Amniotic epithelial cell (primary cell): ENCODE results near the gene MYL3.
A peak's percentile ranks its signal among the peaks of the same experiment; 100 is the strongest.

ENCODE experiments used
- DNase-seq: peaks from one replicate; pipeline ENCODE4 v3.0.0-alpha.2; 2010; ENCODE audit warnings: low read depth

MYL3 gene

GRCh38 chr3:46849686-46850467 is 13.4 kb downstream of the MYL3 start:
- DNase-seq = no peak

GRCh38 chr3:46849045-46849631 is 14.1 kb downstream of the MYL3 start:
- no peak for DNase-seq

GRCh38 chr3:46848271-46849044 is 14.8 kb downstream of the MYL3 start:
- peak; percentile 87 for DNase-seq

- no peak for DNase-seq
Measured at GRCh38 chr3:46847744-46848143, 15.5 kb downstream of the MYL3 start.

- DNase-seq = no peak
Measured at GRCh38 chr3:46846624-46847542, 16.4 kb downstream of the MYL3 start.

GRCh38 chr3:46845860-46846623 is 17.2 kb downstream of the MYL3 start:
- peak; percentile 58 for DNase-seq

- DNase-seq = peak; percentile 48
Measured at GRCh38 chr3:46845397-46845859, 17.8 kb downstream of the MYL3 start.

GRCh38 chr3:46844881-46845312 is 18.3 kb downstream of the MYL3 start:
- peak; percentile 25 for DNase-seq

GRCh38 chr3:46844397-46844796 is 18.8 kb downstream of the MYL3 start:
- no peak for DNase-seq

- no peak for DNase-seq
Measured at GRCh38 chr3:46843508-46843907, 19.7 kb downstream of the MYL3 start.

GRCh38 chr3:46840491-46840890 is 22.8 kb downstream of the MYL3 start:
- no peak for DNase-seq

GRCh38 chr3:46838301-46838700 is 24.9 kb downstream of the MYL3 start:
- DNase-seq = no peak

GRCh38 chr3:46835491-46835890 is 27.8 kb downstream of the MYL3 start:
- no peak for DNase-seq

GRCh38 chr3:46835054-46835453 is 28.2 kb downstream of the MYL3 start:
- DNase-seq = no peak

GRCh38 chr3:46833346-46834300 is 29.6 kb downstream of the MYL3 start:
- DNase-seq = no peak

GRCh38 chr3:46831841-46832240 is 31.4 kb downstream of the MYL3 start:
- no peak for DNase-seq

- no peak for DNase-seq
Measured at GRCh38 chr3:46831316-46831715, 31.9 kb downstream of the MYL3 start.

- DNase-seq = no peak
Measured at GRCh38 chr3:46830801-46831200, 32.4 kb downstream of the MYL3 start.

- no peak for DNase-seq
Measured at GRCh38 chr3:46829699-46830208, 33.5 kb downstream of the MYL3 start.

GRCh38 chr3:46825450-46825849 is 37.8 kb downstream of the MYL3 start:
- DNase-seq = peak; percentile 74
